Upper lobe of left lung (tissue), 4 donors: ENCODE data around the gene SBF1.

Experiments
- POLR2AphosphoS5 ChIP-seq, 2 donors: sonication (generic); formaldehyde crosslinking; IDR thresholded peaks; one replicate each; pipeline ENCODE4 v1.5.1; 2017; ENCODE audit warnings: antibody characterized with exemption in 2 of 2
- TF ChIP-seq, protein P1 (sequence below), 6 experiments: fragments of 450-650 bp in 4 of 6; fragments of 200-600 bp in 2 of 6; sonication (generic) in 2 of 6; IDR thresholded peaks; one replicate each; pipeline ENCODE4 v1.5.1; 2016 to 2019; ENCODE audit warnings: antibody characterized with exemption in 6 of 6

DNA sequence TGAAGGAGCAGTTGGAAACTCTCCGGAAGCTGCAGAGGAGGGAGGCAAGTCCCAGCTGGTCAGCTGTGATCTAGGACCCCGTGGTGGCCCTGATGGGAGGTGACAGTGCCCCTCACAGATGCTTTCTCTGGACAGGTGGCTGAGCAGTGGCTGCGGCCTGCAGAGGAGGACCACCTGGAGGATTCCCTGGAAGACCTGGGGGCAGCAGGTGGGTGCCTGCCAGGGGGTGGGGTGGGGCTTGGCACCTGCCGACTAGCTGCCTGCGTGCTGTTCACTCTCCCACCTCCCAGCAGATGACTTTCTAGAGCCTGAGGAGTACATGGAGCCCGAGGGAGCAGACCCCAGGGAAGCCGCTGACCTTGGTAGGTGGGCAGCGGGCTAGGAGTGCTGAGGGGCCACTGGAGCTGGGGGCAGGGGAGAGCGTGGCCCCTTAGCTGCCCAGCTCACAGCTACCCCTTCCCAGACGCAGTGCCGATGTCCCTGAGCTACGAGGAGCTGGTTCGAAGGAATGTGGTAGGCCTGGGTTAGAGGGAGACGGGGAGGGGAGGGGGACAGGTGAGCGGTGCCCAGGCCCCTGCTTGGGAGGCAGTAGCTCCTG is 47.5 kb upstream of the SBF1 start:
- TF ChIP-seq, protein P1, sequence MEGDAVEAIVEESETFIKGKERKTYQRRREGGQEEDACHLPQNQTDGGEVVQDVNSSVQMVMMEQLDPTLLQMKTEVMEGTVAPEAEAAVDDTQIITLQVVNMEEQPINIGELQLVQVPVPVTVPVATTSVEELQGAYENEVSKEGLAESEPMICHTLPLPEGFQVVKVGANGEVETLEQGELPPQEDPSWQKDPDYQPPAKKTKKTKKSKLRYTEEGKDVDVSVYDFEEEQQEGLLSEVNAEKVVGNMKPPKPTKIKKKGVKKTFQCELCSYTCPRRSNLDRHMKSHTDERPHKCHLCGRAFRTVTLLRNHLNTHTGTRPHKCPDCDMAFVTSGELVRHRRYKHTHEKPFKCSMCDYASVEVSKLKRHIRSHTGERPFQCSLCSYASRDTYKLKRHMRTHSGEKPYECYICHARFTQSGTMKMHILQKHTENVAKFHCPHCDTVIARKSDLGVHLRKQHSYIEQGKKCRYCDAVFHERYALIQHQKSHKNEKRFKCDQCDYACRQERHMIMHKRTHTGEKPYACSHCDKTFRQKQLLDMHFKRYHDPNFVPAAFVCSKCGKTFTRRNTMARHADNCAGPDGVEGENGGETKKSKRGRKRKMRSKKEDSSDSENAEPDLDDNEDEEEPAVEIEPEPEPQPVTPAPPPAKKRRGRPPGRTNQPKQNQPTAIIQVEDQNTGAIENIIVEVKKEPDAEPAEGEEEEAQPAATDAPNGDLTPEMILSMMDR (IDR thresholded peaks at IDR 0.05) = no peak
- no peak for TF ChIP-seq POLR2AphosphoS5 (IDR thresholded peaks at IDR 0.05)
